Activated CD4-positive, alpha-beta T cell treated with anti-CD3 and anti-CD28 coated beads for 36 hours (primary cell): ENCODE data around the gene BTD. TPM values are rescaled to one million over a fixed set of nuclear protein-coding genes. Genes with fewer than 3 reads are reported as not detected.

ENCODE experiments used
- ATAC-seq: fragments of 200-7000 bp; cut with Tn5 transposase; one replicate; pipeline ENCODE4 v1.10.0; 2021; ENCODE audit warnings: mild to moderate bottlenecking, moderate library complexity
- CTCF ChIA-PET: fragments of 350-600 bp; sonication (Branson Sonifier 250); formaldehyde crosslinking; loops from one replicate; lab custom pipeline; 2021; ENCODE audit warnings: antibody characterized with exemption; lab: Charles Lee
- POLR2A ChIA-PET: fragments of 350-600 bp; sonication (Branson Sonifier 250); formaldehyde crosslinking; loops from one replicate; lab custom pipeline; 2021; ENCODE audit warnings: antibody characterized with exemption, inconsistent platforms; lab: Charles Lee
- DNase-seq: peaks from one replicate; pipeline ENCODE4 v3.0.0-alpha.2; 2020
- H3K27ac Mint-ChIP-seq: one replicate; pipeline ENCODE4 v1.8.0; 2021; ENCODE audit warnings: mixed read lengths
- H3K27me3 Mint-ChIP-seq: one replicate; pipeline ENCODE4 v1.8.0; 2021; ENCODE audit warnings: mixed read lengths
- H3K36me3 Mint-ChIP-seq: one replicate; pipeline ENCODE4 v1.8.0; 2021; ENCODE audit warnings: low read depth, mixed read lengths
- H3K4me1 Mint-ChIP-seq: one replicate; pipeline ENCODE4 v1.8.0; 2021; ENCODE audit warnings: mixed read lengths
- H3K4me3 Mint-ChIP-seq: one replicate; pipeline ENCODE4 v1.8.0; 2021; ENCODE audit warnings: mild to moderate bottlenecking, moderate library complexity, mixed read lengths
- H3K9me3 Mint-ChIP-seq: one replicate; pipeline ENCODE4 v1.8.0; 2021; ENCODE audit warnings: low read depth, mixed read lengths
- intact Hi-C, 2 experiments: fragments of 100-400 bp; cut with DNase I in 1 of 2; cut with micrococcal nuclease in 1 of 2; formaldehyde crosslinking; loops; one replicate each; pipeline versions ENCODE4 v1.14.2 to v1.15.1; 2022 to 2024; cut with DNase I, micrococcal nuclease
- total RNA-seq, 2 experiments: library from RNA; stranded (reverse); gene quantifications; one replicate each; pipeline ENCODE4 v1.2.3, GENCODE V29; 2021

BTD gene
- total RNA-seq, 2 experiments from 2014 or later: 3.8 to 4.4 TPM

GRCh38 chr3:15653321-15653720, 51.8 kb downstream of the BTD start:
- ChIA-PET CTCF (no interaction called here), POLR2A (no interaction called here)
- DNase-seq: no peak
- ATAC-seq: no peak
- Mint-ChIP-seq H3K4me1 (peaks cover 16% of the 10 kb centered on the region), H3K27ac (no peak overlapping the region), H3K4me3 (no peak overlapping the region), H3K27me3 (peaks cover 12% of the 10 kb centered on the region), H3K36me3 (peaks cover 9% of the 10 kb centered on the region), H3K9me3 (peaks cover 19% of the 10 kb centered on the region)
- intact Hi-C loops: no loop called here

DNA sequence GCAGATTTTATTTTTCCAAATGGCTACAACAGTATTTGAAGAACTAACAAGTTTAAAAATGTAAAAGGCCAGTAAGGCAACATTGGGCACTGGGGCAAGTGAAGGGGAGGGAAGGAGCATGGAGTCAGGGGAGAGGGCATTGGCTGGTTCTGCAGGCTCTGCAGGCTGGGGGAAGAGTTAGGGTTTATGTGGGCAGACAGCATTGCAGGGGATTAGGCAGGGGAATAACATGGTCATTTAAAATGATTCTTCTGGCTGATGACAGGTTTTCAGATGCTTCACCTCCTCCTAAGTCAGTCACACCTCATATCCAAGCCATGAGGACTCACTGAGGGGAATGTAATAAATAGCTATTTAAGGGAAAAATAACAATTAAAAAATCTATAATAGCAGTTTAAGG, 52.6 kb downstream of the BTD start:
- Mint-ChIP-seq H3K27ac (no peak overlapping the region), H3K36me3 (peaks cover 9% of the 10 kb centered on the region), H3K27me3 (peaks cover 12% of the 10 kb centered on the region), H3K9me3 (peaks cover 19% of the 10 kb centered on the region), H3K4me3 (no peak overlapping the region), H3K4me1 (peaks cover 8% of the 10 kb centered on the region)
- intact Hi-C loops: no loop called here
- no peak for ATAC-seq
- ChIA-PET CTCF (interaction anchor here (0.7 to 0.8 kb wide), 3 partner anchors 20 to 590 kb away, joined by 3 read pairs; no protein-coding TSS in a partner anchor), POLR2A (no interaction called here)
- DNase-seq: no peak

DNA sequence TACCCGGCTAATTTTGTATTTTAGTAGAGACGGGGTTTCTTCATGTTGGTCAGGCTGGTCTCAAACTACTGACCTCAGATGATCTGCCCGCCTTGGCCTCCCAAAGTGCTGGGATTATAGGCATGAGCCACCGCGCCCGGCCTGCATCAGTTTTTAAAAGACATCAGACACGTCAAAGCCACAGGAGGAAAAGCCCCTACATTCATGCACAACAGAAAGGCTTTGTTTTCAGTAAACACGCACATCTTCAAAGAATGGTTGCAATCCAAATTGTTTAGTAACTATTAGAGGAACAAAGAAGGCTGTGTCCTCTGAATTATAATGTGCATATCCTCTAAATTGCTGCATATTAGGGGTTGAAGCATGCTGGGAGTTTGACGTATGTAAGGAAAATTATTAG, 53.3 kb downstream of the BTD start:
- H3K27ac Mint-ChIP-seq: no peak overlapping the region
- intact Hi-C loops: no loop called here
- DNase-seq (no peak), ATAC-seq (no peak)
- peaks cover 6% of the 10 kb centered on the region for H3K27me3 Mint-ChIP-seq
- H3K4me1 Mint-ChIP-seq: peaks cover 5% of the 10 kb centered on the region
- CTCF ChIA-PET: interaction anchor here (0.7 to 0.8 kb wide), 2 partner anchors 20 to 589 kb away, joined by 3 read pairs; no protein-coding TSS in a partner anchor
- peaks cover 5% of the 10 kb centered on the region for H3K36me3 Mint-ChIP-seq
- no peak overlapping the region for H3K4me3 Mint-ChIP-seq
- peaks cover 15% of the 10 kb centered on the region for H3K9me3 Mint-ChIP-seq
- POLR2A ChIA-PET: no interaction called here

GRCh38 chr3:15656342-15656741, 54.8 kb downstream of the BTD start:
- H3K9me3 Mint-ChIP-seq: peaks cover 16% of the 10 kb centered on the region
- H3K4me1 Mint-ChIP-seq: peaks cover 9% of the 10 kb centered on the region
- peaks cover 4% of the 10 kb centered on the region for H3K27me3 Mint-ChIP-seq
- ATAC-seq (no peak), DNase-seq (no peak)
- ChIA-PET CTCF (interaction anchor here (0.5 kb wide), 1 partner anchor 178 kb away, joined by 3 read pairs; no protein-coding TSS in a partner anchor), POLR2A (no interaction called here)
- peaks cover 5% of the 10 kb centered on the region for H3K36me3 Mint-ChIP-seq
- no peak overlapping the region for H3K27ac Mint-ChIP-seq
- intact Hi-C loops: no loop called here
- no peak overlapping the region for H3K4me3 Mint-ChIP-seq

DNA sequence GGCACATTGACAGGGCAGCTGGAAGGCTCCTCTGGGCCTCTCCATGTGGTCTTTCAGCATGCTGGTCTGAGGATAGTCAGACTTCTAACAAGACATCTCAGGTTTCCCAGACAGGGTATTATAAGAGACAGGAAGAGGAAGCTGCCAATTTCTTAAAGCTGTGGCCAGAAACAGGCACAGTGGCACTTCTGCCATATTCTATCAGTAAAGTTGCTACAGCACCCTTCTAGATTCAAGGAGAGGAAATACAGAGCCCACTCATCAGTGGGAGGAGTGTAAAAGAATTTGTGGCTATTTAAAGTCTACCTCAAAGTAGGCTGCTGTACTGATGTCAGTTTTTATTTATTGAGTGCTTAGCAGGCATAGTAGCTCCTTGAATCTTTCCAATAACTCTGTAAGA, 55.5 kb downstream of the BTD start:
- POLR2A ChIA-PET: no interaction called here
- intact Hi-C loops: no loop called here
- CTCF ChIA-PET: interaction anchor here (0.5 to 1.6 kb wide), 2 partner anchors 26 to 177 kb away, joined by 3 read pairs; no protein-coding TSS in a partner anchor
- Mint-ChIP-seq H3K27me3 (peaks cover 2% of the 10 kb centered on the region), H3K9me3 (peaks cover 21% of the 10 kb centered on the region), H3K27ac (no peak overlapping the region), H3K4me1 (peaks cover 9% of the 10 kb centered on the region), H3K36me3 (peaks cover 5% of the 10 kb centered on the region), H3K4me3 (no peak overlapping the region)
- ATAC-seq: no peak
- no peak for DNase-seq

GRCh38 chr3:15659254-15659975, 57.9 kb downstream of the BTD start:
- ChIA-PET CTCF (no interaction called here), POLR2A (no interaction called here)
- peaks cover 8% of the 10 kb centered on the region for H3K36me3 Mint-ChIP-seq
- no peaks in the 10 kb centered on the region for H3K27me3 Mint-ChIP-seq
- H3K9me3 Mint-ChIP-seq: peaks cover 23% of the 10 kb centered on the region
- no peak overlapping the region for H3K27ac Mint-ChIP-seq
- ATAC-seq: no peak
- intact Hi-C loops: no loop called here
- H3K4me3 Mint-ChIP-seq: no peak overlapping the region
- peaks cover 9% of the 10 kb centered on the region for H3K4me1 Mint-ChIP-seq
- DNase-seq: no peak

DNA sequence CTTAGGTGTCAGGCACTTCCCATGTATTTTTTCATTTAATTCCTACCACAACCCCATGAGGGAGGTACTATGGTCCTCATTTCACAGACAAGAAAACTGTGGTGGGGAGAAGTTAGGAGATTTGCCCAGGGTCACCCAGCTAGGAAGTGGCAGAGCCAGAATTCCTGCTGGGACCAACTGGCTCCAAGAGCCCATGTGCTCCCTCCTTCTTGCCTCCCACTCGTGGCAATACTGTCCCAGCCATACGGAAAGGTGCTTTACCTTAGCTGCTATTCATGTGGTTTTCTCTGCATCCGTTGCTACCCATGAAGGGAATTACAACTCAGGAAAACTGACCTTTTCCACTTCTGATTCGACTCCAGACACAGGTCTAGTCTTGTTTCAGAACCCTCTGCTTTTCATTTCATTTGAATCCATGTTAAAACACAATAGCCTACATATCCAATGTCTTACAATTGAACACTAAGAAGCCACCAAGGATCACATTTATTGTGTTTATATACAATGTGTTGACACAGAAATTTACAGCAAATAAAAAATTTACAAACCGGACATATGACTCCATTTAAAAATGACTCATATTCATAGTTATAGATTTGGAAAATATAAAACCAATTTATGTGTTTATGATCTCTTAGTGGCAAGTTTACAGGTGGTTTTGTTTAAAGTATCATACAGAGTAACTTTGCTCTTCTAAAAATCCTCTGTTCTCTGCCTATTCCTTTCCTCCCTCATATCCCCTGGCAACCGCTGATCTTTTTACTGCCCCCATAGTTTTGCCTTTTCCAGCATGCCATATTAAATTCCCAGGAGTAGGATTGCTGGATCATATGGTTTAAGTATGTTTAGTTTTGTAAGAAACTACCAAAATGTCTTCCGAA, 58.8 kb downstream of the BTD start:
- Mint-ChIP-seq H3K4me3 (no peak overlapping the region), H3K36me3 (peaks cover 8% of the 10 kb centered on the region), H3K9me3 (peaks cover 19% of the 10 kb centered on the region), H3K27ac (no peak overlapping the region), H3K4me1 (peaks cover 9% of the 10 kb centered on the region), H3K27me3 (no peaks in the 10 kb centered on the region)
- intact Hi-C loops: no loop called here
- ChIA-PET POLR2A (no interaction called here), CTCF (no interaction called here)
- no peak for ATAC-seq
- no peak for DNase-seq

- CTCF ChIA-PET: no interaction called here
Observed at GRCh38 chr3:15664144-15664543, 62.6 kb downstream of the BTD start.

GRCh38 chr3:15665510-15666150, 64.1 kb downstream of the BTD start:
- POLR2A ChIA-PET: no interaction called here
- DNase-seq (no peak), ATAC-seq (peak; percentile 42)
- Mint-ChIP-seq H3K27ac (no peak overlapping the region), H3K9me3 (peaks cover 8% of the 10 kb centered on the region), H3K36me3 (peaks cover 21% of the 10 kb centered on the region), H3K4me1 (peaks cover 15% of the 10 kb centered on the region), H3K4me3 (no peak overlapping the region), H3K27me3 (no peaks in the 10 kb centered on the region)
- intact Hi-C loops: no loop called here
- CTCF ChIA-PET: no interaction called here

More at GRCh38 chr3:15664144-15664543, 62.6 kb downstream of the BTD start:
- DNase-seq (no peak), ATAC-seq (no peak)
- H3K36me3 Mint-ChIP-seq: peaks cover 16% of the 10 kb centered on the region
- H3K27me3 Mint-ChIP-seq: no peaks in the 10 kb centered on the region
- intact Hi-C loops: no loop called here
- peaks cover 24% of the 10 kb centered on the region for H3K4me1 Mint-ChIP-seq
- no peak overlapping the region for H3K27ac Mint-ChIP-seq
- POLR2A ChIA-PET: interaction anchor here (0.6 kb wide), 1 partner anchor 45 kb away, joined by 3 read pairs; no protein-coding TSS in a partner anchor
- H3K4me3 Mint-ChIP-seq: no peak overlapping the region
- H3K9me3 Mint-ChIP-seq: peaks cover 8% of the 10 kb centered on the region

DNA sequence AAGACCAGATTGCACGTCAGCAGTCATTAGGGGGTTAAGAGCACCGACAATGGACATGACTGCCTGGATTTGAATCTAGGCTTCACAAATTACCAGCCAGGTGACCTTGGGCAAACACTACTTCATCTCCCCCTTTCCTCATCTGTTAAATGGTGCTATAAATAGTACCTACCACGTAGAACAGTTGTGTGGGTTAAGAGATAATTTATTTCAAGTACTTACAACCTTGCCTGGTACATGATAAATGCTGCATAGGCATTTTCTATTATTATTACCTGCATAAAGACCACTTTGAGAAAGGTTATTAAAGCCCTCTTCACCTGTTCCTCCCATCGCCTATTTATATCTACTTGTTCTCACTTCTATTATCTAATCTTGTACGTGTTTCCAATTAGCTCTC, 64.7 kb downstream of the BTD start:
- DNase-seq (no peak), ATAC-seq (no peak)
- Mint-ChIP-seq H3K36me3 (peaks cover 26% of the 10 kb centered on the region), H3K27me3 (no peaks in the 10 kb centered on the region), H3K4me3 (no peak overlapping the region), H3K9me3 (peaks cover 7% of the 10 kb centered on the region), H3K27ac (no peak overlapping the region), H3K4me1 (peaks cover 15% of the 10 kb centered on the region)
- ChIA-PET POLR2A (no interaction called here), CTCF (interaction anchor here (1.0 kb wide), 1 partner anchor 36 kb away, joined by 3 read pairs; no protein-coding TSS in a partner anchor)
- intact Hi-C loops: no loop called here

DNA sequence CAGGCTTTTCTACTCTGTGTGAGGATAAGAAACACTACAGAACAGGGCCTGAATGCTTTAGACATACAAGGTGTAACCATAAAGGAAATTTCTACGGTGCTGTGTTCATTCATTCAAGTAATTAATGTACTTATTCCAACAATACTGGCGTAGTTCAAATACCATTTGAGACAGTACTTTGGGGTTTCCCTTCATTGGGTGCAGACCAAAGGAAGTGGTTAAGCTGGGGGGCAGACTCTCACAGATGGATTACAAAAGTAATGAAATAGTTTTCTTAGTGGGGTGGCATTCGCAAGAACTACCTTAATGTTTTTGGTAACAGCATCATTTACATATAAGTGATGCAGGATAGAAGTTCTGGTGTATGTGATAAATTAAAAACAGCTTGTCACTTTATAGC, 65.9 kb downstream of the BTD start:
- POLR2A ChIA-PET: no interaction called here
- Mint-ChIP-seq H3K4me1 (peaks cover 15% of the 10 kb centered on the region), H3K4me3 (no peak overlapping the region), H3K27ac (no peak overlapping the region), H3K36me3 (peaks cover 26% of the 10 kb centered on the region), H3K27me3 (no peaks in the 10 kb centered on the region), H3K9me3 (peaks cover 1% of the 10 kb centered on the region)
- ATAC-seq (peak; percentile 81), DNase-seq (peak; percentile 40)
- CTCF ChIA-PET: interaction anchor here (0.6 to 1.1 kb wide), 4 partner anchors 37 to 191 kb away, joined by 3 to 5 read pairs (median 4); no protein-coding TSS in a partner anchor
- intact Hi-C loops: no loop called here
